ENCODE measurements around the gene CRIM1.

Gene CRIM1

GRCh38 chr2:36483290-36483689, 127.7 kb downstream of the CRIM1 start:
- DNase-seq (ENCODE audit: low spot score): no peak

GRCh38 chr2:36484454-36484853, 128.9 kb downstream of the CRIM1 start:
- DNase-seq (ENCODE audit: low spot score): no peak

- peak; percentile 56 for DNase-seq (ENCODE audit: low spot score)
Measured at GRCh38 chr2:36485521-36485920, 129.9 kb downstream of the CRIM1 start.

- peak; percentile 54 for DNase-seq (ENCODE audit: low spot score)
Measured at GRCh38 chr2:36486521-36487044, 131.0 kb downstream of the CRIM1 start.

GRCh38 chr2:36487947-36488346, 132.4 kb downstream of the CRIM1 start:
- DNase-seq (ENCODE audit: low spot score): no peak

GRCh38 chr2:36489281-36489680, 133.7 kb downstream of the CRIM1 start:
- DNase-seq (ENCODE audit: low spot score): peak; percentile 79

- DNase-seq (ENCODE audit: low spot score): no peak
Measured at GRCh38 chr2:36490749-36491148, 135.2 kb downstream of the CRIM1 start.

GRCh38 chr2:36492216-36492945, 136.8 kb downstream of the CRIM1 start:
- no peak for DNase-seq (ENCODE audit: low spot score)

- DNase-seq (ENCODE audit: low spot score): no peak
Measured at GRCh38 chr2:36493306-36493705, 137.7 kb downstream of the CRIM1 start.

GRCh38 chr2:36497570-36498163, 142.1 kb downstream of the CRIM1 start:
- no peak for DNase-seq (ENCODE audit: low spot score)

GRCh38 chr2:36499128-36499820, 143.7 kb downstream of the CRIM1 start:
- no peak for DNase-seq (ENCODE audit: low spot score)

- no peak for DNase-seq (ENCODE audit: low spot score)
Measured at GRCh38 chr2:36500072-36500471, 144.5 kb downstream of the CRIM1 start.

- no peak for DNase-seq (ENCODE audit: low spot score)
Measured at GRCh38 chr2:36502081-36502480, 146.5 kb downstream of the CRIM1 start.

- peak; percentile 48 for DNase-seq (ENCODE audit: low spot score)
Measured at GRCh38 chr2:36507408-36507812, 151.8 kb downstream of the CRIM1 start.

- DNase-seq (ENCODE audit: low spot score): no peak
Measured at GRCh38 chr2:36509075-36509474, 153.5 kb downstream of the CRIM1 start.

GRCh38 chr2:36511858-36512603, 156.5 kb downstream of the CRIM1 start:
- peak; percentile 31 for DNase-seq (ENCODE audit: low spot score)

GRCh38 chr2:36512705-36513104, 157.1 kb downstream of the CRIM1 start:
- no peak for DNase-seq (ENCODE audit: low spot score)

- DNase-seq (ENCODE audit: low spot score): no peak
Measured at GRCh38 chr2:36513661-36514060, 158.1 kb downstream of the CRIM1 start.

- no peak for DNase-seq (ENCODE audit: low spot score)
Measured at GRCh38 chr2:36515538-36515937, 160.0 kb downstream of the CRIM1 start.

- DNase-seq (ENCODE audit: low spot score): peak; percentile 80
Measured at GRCh38 chr2:36516136-36516870, 160.7 kb downstream of the CRIM1 start.

GRCh38 chr2:36520431-36520830, 164.9 kb downstream of the CRIM1 start:
- no peak for DNase-seq (ENCODE audit: low spot score)

GRCh38 chr2:36523153-36523552, 167.6 kb downstream of the CRIM1 start:
- no peak for DNase-seq (ENCODE audit: low spot score)
